Erythroblast (primary cell): ENCODE measurements around the gene ATCAY.

Source experiments
- GATA1 ChIP-seq: IDR thresholded peaks from 2 replicates; pipeline ENCODE4 v1.6.1; 2011; ENCODE audit warnings: low read depth, mild to moderate bottlenecking, control low read depth, low read length, moderate library complexity
- POLR2A ChIP-seq: IDR thresholded peaks from 2 replicates; pipeline ENCODE4 v1.6.1; 2011; ENCODE audit warnings: mild to moderate bottlenecking, low read length

GRCh38 chr19:3835055-3835435 is 45.4 kb upstream of the ATCAY start:
- TF ChIP-seq POLR2A (no peak), GATA1 (no peak)
